ENCODE data around the gene SRC.

SRC gene

DNA sequence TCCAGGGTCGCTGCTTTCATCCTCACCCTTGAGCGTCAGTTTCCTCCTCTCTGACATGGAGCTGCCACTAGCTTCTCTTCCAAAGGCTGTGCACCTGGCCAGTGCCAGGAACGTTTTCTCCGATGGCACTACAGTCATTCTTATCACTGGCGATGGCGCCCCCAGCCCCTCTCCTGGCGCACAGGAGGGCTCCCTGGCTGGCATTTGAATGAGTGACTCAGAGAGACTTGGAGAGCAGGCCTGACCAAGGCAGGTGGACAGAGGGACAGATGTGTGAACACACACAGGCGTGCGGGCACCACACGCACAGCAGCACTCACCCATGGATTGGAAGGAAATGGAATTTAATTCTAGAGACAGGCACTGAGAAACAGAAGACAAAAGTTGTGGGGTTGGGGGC lies 77.6 kb downstream of the SRC start:
- Histone ChIP-seq H3K4me3 (ENCODE audit: low read depth in 1 of 2, low read length in 1 of 2) (no peak overlapping the region), H3K27me3 (peaks cover 58% of the 10 kb centered on the region), H3K36me3 (no peaks in the 10 kb centered on the region), H3K9me3 (no peaks in the 10 kb centered on the region), H3K4me1 (ENCODE audit: control insufficient read depth in 1 of 2, insufficient read depth in 1 of 2, low read depth in 1 of 2, low read length in 1 of 2) (no peaks in the 10 kb centered on the region), H3K27ac (no peak overlapping the region)
- no peak for TF ChIP-seq CTCF (IDR thresholded peaks at IDR 0.05)

- no peaks in the 10 kb centered on the region for H3K4me1 ChIP-seq (ENCODE audit: control insufficient read depth in 1 of 2, insufficient read depth in 1 of 2, low read depth in 1 of 2, low read length in 1 of 2)
- H3K9me3 ChIP-seq: no peaks in the 10 kb centered on the region
- no peak overlapping the region for H3K27ac ChIP-seq
- no peak overlapping the region for H3K4me3 ChIP-seq (ENCODE audit: low read depth in 1 of 2, low read length in 1 of 2)
- H3K36me3 ChIP-seq: no peaks in the 10 kb centered on the region
- TF ChIP-seq CTCF (IDR thresholded peaks at IDR 0.05): no peak
- H3K27me3 ChIP-seq: peaks cover 65% of the 10 kb centered on the region
Observed at GRCh38 chr20:37424062-37424851, 78.3 kb downstream of the SRC start.

DNA sequence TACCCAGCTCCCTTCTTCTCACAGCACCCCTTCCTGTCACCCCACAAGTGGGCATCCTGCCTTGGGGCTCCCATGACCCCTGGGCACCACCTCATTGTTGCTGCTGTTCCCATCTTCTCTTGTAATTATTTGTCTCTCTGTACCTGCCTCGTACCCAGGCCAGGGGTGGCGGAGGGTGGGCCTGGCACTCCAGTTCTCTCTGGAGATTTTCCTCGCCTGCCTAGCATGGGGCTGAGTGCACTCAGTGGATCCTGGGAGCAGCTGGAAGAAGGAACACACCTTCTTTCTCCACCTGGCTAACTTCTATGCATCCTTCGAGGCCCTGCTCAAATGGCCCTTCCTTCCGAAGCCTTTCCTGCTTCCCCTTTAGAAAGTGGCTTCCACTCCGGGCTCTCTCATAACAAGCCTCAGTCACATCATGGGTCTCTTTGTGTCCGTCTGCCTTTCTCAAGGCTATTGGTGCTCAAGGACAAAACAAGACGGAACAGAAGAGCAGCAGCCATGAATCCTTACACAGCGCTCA lies 79.2 kb downstream of the SRC start:
- Histone ChIP-seq H3K27me3 (peaks cover 71% of the 10 kb centered on the region), H3K4me3 (ENCODE audit: low read depth in 1 of 2, low read length in 1 of 2) (no peak overlapping the region), H3K27ac (no peak overlapping the region), H3K36me3 (no peaks in the 10 kb centered on the region), H3K4me1 (ENCODE audit: control insufficient read depth in 1 of 2, insufficient read depth in 1 of 2, low read depth in 1 of 2, low read length in 1 of 2) (no peaks in the 10 kb centered on the region), H3K9me3 (no peaks in the 10 kb centered on the region)
- TF ChIP-seq CTCF (IDR thresholded peaks at IDR 0.05): no peak

DNA sequence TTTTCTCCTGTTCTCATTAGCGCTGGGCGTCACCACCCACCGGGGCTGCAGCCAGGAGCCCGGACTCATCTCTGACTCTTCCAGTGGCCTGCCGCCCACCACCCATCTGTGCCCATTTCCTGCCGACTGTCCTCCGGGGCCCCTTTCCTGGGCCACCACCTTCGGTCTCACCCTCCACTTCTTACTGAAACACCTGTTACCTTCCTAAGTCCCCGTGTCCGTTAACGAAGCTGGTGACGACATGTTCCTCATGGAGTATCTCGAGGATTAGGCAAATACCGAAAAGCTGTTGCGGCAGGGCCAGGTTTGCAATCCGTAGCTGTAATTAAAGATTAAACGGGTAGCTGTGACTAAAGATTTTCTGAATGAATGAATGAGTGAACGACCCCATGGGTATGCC lies 80.2 kb downstream of the SRC start:
- no peak overlapping the region for H3K27ac ChIP-seq
- H3K36me3 ChIP-seq: no peaks in the 10 kb centered on the region
- H3K4me1 ChIP-seq (ENCODE audit: control insufficient read depth in 1 of 2, insufficient read depth in 1 of 2, low read depth in 1 of 2, low read length in 1 of 2): no peaks in the 10 kb centered on the region
- H3K27me3 ChIP-seq: peaks cover 72% of the 10 kb centered on the region
- TF ChIP-seq CTCF (IDR thresholded peaks at IDR 0.05): no peak
- no peak overlapping the region for H3K4me3 ChIP-seq (ENCODE audit: low read depth in 1 of 2, low read length in 1 of 2)
- no peaks in the 10 kb centered on the region for H3K9me3 ChIP-seq

DNA sequence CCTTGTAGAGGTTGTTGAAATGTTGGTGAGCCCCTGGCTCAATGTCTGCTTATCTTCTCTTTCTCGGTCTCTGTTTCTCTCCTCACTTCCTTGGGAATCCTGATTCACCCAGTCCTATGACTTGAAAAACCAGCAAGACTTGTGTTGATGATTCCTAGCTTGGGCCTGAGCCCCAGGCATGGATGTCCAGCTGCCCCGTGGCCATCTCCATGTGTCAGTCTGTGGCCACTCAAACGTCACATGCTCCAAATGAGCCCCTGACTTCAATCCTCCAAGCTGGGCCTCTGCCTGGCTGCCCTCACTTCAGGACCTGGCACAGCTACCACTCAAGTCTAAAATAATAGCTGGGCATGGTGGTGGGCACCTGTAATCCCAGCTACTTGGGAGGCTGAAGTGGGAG lies 81.0 kb downstream of the SRC start:
- Histone ChIP-seq H3K9me3 (no peaks in the 10 kb centered on the region), H3K4me3 (ENCODE audit: low read depth in 1 of 2, low read length in 1 of 2) (no peak overlapping the region), H3K27ac (no peak overlapping the region), H3K27me3 (peaks cover 71% of the 10 kb centered on the region), H3K4me1 (ENCODE audit: control insufficient read depth in 1 of 2, insufficient read depth in 1 of 2, low read depth in 1 of 2, low read length in 1 of 2) (no peaks in the 10 kb centered on the region), H3K36me3 (no peaks in the 10 kb centered on the region)
- TF ChIP-seq CTCF (IDR thresholded peaks at IDR 0.05): no peak
